Thyroid gland (tissue), 4 donors: ENCODE results near the gene BCKDHB.

Experiments
- CTCF ChIP-seq, 6 experiments: fragments of 200-600 bp in 3 of 6; fragments of 450-650 bp in 3 of 6; sonication (generic) in 3 of 6; IDR thresholded peaks; one replicate each; pipeline ENCODE4 v1.5.1; 2016 to 2019; ENCODE audit warnings: antibody characterized with exemption in 6 of 6, mild to moderate bottlenecking in 2 of 6, inconsistent platforms in 1 of 6, moderate library complexity in 1 of 6
- POLR2A ChIP-seq, 2 donors: fragments of 450-650 bp; IDR thresholded peaks; one replicate each; pipeline ENCODE4 v1.6.1; 2017; ENCODE audit warnings: antibody characterized with exemption in 2 of 2, mild to moderate bottlenecking in 2 of 2, moderate library complexity in 1 of 2

DNA sequence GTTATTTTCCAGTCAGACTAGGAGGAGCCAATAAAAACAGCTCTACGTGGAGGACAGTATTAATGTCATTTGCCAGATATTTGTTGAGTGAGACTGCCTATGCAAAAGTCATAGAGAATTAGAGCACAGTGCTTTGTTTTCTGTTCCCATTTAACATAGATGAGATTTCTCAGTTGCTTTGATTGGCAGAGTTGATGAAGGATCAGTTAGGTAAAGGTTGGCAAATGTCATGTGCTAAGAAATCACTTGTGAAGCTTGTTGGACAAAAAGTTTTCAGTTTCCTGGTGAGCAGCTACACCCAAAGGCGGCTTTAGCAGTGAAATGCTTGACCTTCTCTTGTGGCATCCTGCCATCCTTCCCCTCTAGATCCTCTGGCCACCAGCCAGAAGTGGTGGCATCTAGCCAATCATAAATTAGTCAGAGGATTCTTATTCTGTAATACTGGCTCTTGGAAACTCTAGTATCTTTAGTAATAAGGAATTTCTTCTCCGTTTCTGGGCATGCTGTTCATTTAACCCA is 37.0 kb downstream of the BCKDHB start:
- TF ChIP-seq CTCF (IDR thresholded peaks at IDR 0.05): peak in 2 of 6 experiments; percentile 19 to 23
- no peak for TF ChIP-seq POLR2A (IDR thresholded peaks at IDR 0.05)
